GM12878 (cell line): Measurements from ENCODE around the gene LYVE1.

ENCODE experiments used
- BMI1 ChIP-seq: fragments of 450-650 bp; IDR thresholded peaks from 2 replicates; pipeline ENCODE4 v1.6.1; 2016; ENCODE audit warnings: mild to moderate bottlenecking, moderate library complexity, borderline replicate concordance
- CEBPB ChIP-seq, 2 experiments: fragments of 150-350 bp in 1 of 2; IDR thresholded peaks; 2 replicates each; pipeline ENCODE4 v1.6.1; 2012 to 2014; ENCODE audit warnings: low read depth in 2 of 2, low read length in 2 of 2, borderline replicate concordance in 1 of 2, inconsistent platforms in 1 of 2
- CREB1 ChIP-seq: IDR thresholded peaks from 2 replicates; pipeline ENCODE4 v1.6.1; 2012; ENCODE audit warnings: low read depth, mild to moderate bottlenecking, inconsistent platforms
- CTCF ChIP-seq, 3 experiments: IDR thresholded peaks in 2 of 3; conservative IDR thresholded peaks in 1 of 3; 2 replicates each; pipeline ENCODE4 v1.5.1; 2011; ENCODE audit warnings: low read depth in 3 of 3, low read length in 3 of 3, mild to moderate bottlenecking in 3 of 3, control low read depth in 2 of 3, moderate library complexity in 2 of 3, inconsistent platforms in 1 of 3, mixed read lengths in 1 of 3; ENCODE audit not compliant: control insufficient read depth in 2 of 3, insufficient read depth in 1 of 3; ENCODE audit errors: extremely low read depth in 1 of 3
- FOS ChIP-seq: IDR thresholded peaks from 3 replicates; pipeline ENCODE4 v1.6.1; 2011; ENCODE audit warnings: borderline replicate concordance; ENCODE audit not compliant: insufficient read length; ENCODE audit errors: extremely low read depth
- IKZF1 ChIP-seq: fragments of 450-650 bp; conservative IDR thresholded peaks from 2 replicates; pipeline ENCODE4 v1.6.1; 2017; ENCODE audit warnings: antibody characterized with exemption, mild to moderate bottlenecking
- MAX ChIP-seq: IDR thresholded peaks from 2 replicates; pipeline ENCODE4 v1.6.1; 2012; ENCODE audit warnings: low read depth, low read length, improper control_type of control experiment
- NFYB ChIP-seq: IDR thresholded peaks from 2 replicates; pipeline ENCODE4 v1.6.1; 2011; ENCODE audit warnings: low read depth, mild to moderate bottlenecking, low read length, improper control_type of control experiment, moderate library complexity; ENCODE audit not compliant: insufficient read depth
- RBBP5 ChIP-seq: fragments of 200-600 bp; sonication (generic); conservative IDR thresholded peaks from 2 replicates; pipeline ENCODE4 v1.6.1; 2016
- SMC3 ChIP-seq: IDR thresholded peaks from 2 replicates; pipeline ENCODE4 v1.6.1; 2011; ENCODE audit warnings: low read length, improper control_type of control experiment, borderline replicate concordance
- SPI1 ChIP-seq: IDR thresholded peaks from 2 replicates; pipeline ENCODE4 v1.6.1; 2011; ENCODE audit warnings: low read depth, mild to moderate bottlenecking, low read length, moderate library complexity, borderline replicate concordance; ENCODE audit not compliant: insufficient read depth
- TARDBP ChIP-seq: IDR thresholded peaks from 2 replicates; pipeline ENCODE4 v1.6.1; 2016; ENCODE audit warnings: borderline replicate concordance
- USF1 ChIP-seq: IDR thresholded peaks from 2 replicates; pipeline ENCODE4 v1.6.1; 2011; ENCODE audit warnings: borderline replicate concordance, low read depth, mild to moderate bottlenecking, moderate library complexity, mixed read lengths, low read length; ENCODE audit not compliant: insufficient read depth; ENCODE audit errors: extremely low read length

- TF ChIP-seq CEBPB (IDR thresholded peaks at IDR 0.05; ENCODE audit: borderline replicate concordance in 1 of 2, low read depth in 2 of 2, low read length in 2 of 2) (no peak), FOS (no peak), RBBP5 (no peak), USF1 (no peak), SPI1 (no peak), TARDBP (no peak), CTCF (IDR thresholded peaks at IDR 0.05 in 2 of 3, conservative IDR thresholded peaks at IDR 0.05 in 1 of 3; ENCODE audit: control insufficient read depth in 2 of 3, extremely low read depth in 1 of 3, insufficient read depth in 1 of 3, low read depth in 3 of 3, low read length in 3 of 3) (no peak), CREB1 (no peak), MAX (no peak), SMC3 (no peak), IKZF1 (no peak), NFYB (no peak), BMI1 (no peak)
These were observed 5.1 kb upstream of the LYVE1 start for GRCh38 chr11:10573556-10573955.
